Stimulated activated CD8-positive, alpha-beta memory T cell treated with anti-CD3 and anti-CD28 coated beads, Interleukin-12 subunit alpha, Interleukin-12 subunit beta, amount 100 ng/mL, for 4 hours (primary cell): ENCODE results near the gene PNLIPRP3.
"Not testable (repeated sequence)": the region's sequence is repeated elsewhere in the genome, so short reads cannot be mapped to it uniquely, and the experiment has no call there.

Source experiments
- DNase-seq: peaks from one replicate; pipeline ENCODE4 v3.0.0-alpha.2; 2020; ENCODE audit warnings: low read depth

The PNLIPRP3 gene

GRCh38 chr10:116427671-116428070 lies at the start of gene PNLIPRP3:
TSS of gene PNLIPRP3 (plus strand) at chr10:116427847. CDS start at chr10:116428013, 166 bp downstream.
- DNase-seq: no peak

GRCh38 chr10:116382290-116382689 lies 45.4 kb upstream of the PNLIPRP3 start:
- DNase-seq: no peak

GRCh38 chr10:116385311-116385710 lies 42.3 kb upstream of the PNLIPRP3 start:
- no peak for DNase-seq

GRCh38 chr10:116385994-116386809 lies 41.4 kb upstream of the PNLIPRP3 start:
- DNase-seq: no peak

- DNase-seq: not testable (repeated sequence)
Measured at GRCh38 chr10:116393246-116393831, 34.3 kb upstream of the PNLIPRP3 start.

GRCh38 chr10:116395223-116395985 lies 32.2 kb upstream of the PNLIPRP3 start:
- DNase-seq: no peak

GRCh38 chr10:116398224-116398623 lies 29.4 kb upstream of the PNLIPRP3 start:
- no peak for DNase-seq

- no peak for DNase-seq
Measured at GRCh38 chr10:116402858-116403257, 24.8 kb upstream of the PNLIPRP3 start.

GRCh38 chr10:116403740-116404250 lies 23.9 kb upstream of the PNLIPRP3 start:
- DNase-seq: no peak

GRCh38 chr10:116408719-116409118 lies 18.9 kb upstream of the PNLIPRP3 start:
- DNase-seq: no peak

- DNase-seq: no peak
Measured at GRCh38 chr10:116410351-116410750, 17.3 kb upstream of the PNLIPRP3 start.

- DNase-seq: no peak
Measured at GRCh38 chr10:116417821-116418220, 9.8 kb upstream of the PNLIPRP3 start.

GRCh38 chr10:116418389-116418788 lies 9.3 kb upstream of the PNLIPRP3 start:
- DNase-seq: no peak

- no peak for DNase-seq
Measured at GRCh38 chr10:116421815-116422214, 5.8 kb upstream of the PNLIPRP3 start.

- no peak for DNase-seq
Measured at GRCh38 chr10:116429288-116429977, 1.8 kb downstream of the PNLIPRP3 start.

GRCh38 chr10:116430288-116430687 lies 2.6 kb downstream of the PNLIPRP3 start:
- no peak for DNase-seq

- DNase-seq: no peak
Measured at GRCh38 chr10:116431598-116431997, 4.0 kb downstream of the PNLIPRP3 start.

GRCh38 chr10:116437076-116437692 lies 9.5 kb downstream of the PNLIPRP3 start:
- DNase-seq: no peak

- DNase-seq: no peak
Measured at GRCh38 chr10:116440330-116441030, 12.8 kb downstream of the PNLIPRP3 start.

GRCh38 chr10:116444527-116445142 lies 17.0 kb downstream of the PNLIPRP3 start:
- no peak for DNase-seq
